K562 (cell line): Measurements from ENCODE around the gene PLSCR5.

Source experiments
- BCLAF1 ChIP-seq, 2 experiments: fragments of 450-650 bp in 1 of 2; IDR thresholded peaks; 2 replicates each; pipeline ENCODE4 v1.6.1; 2011 to 2017; ENCODE audit warnings: low read depth in 2 of 2, antibody characterized with exemption in 1 of 2, borderline replicate concordance in 1 of 2, low read length in 1 of 2, mild to moderate bottlenecking in 1 of 2, mixed read lengths in 1 of 2; ENCODE audit not compliant: control insufficient read depth in 1 of 2
- SRF ChIP-seq, 2 experiments: fragments of 250-450, 450-650 bp in 1 of 2; sonication (Bioruptor Pico) in 1 of 2; sonication (generic) in 1 of 2; formaldehyde crosslinking; IDR thresholded peaks; 2 replicates each; pipeline versions ENCODE4 v1.5.0 to v1.5.1; 2020 to 2022; ENCODE audit warnings: mild to moderate bottlenecking in 1 of 2, missing genetic modification reagents in 1 of 2
- TEAD1 ChIP-seq, 2 experiments: fragments of 450-650 bp in 1 of 2; sonication (generic) in 1 of 2; formaldehyde crosslinking; IDR thresholded peaks; 2 replicates each; pipeline versions ENCODE4 v1.4.0 to v1.8.0; 2020 to 2022; ENCODE audit warnings: mild to moderate bottlenecking in 2 of 2, missing genetic modification reagents in 1 of 2

GRCh38 chr3:146589899-146590508 is 15.1 kb downstream of the PLSCR5 start:
- no peak for TF ChIP-seq BCLAF1 (IDR thresholded peaks at IDR 0.05; ENCODE audit: borderline replicate concordance in 1 of 2, control insufficient read depth in 1 of 2, low read depth in 2 of 2, low read length in 1 of 2)
- no peak for TF ChIP-seq SRF (CRISPR knock-in tag; IDR thresholded peaks at IDR 0.05)
- TF ChIP-seq TEAD1 (CRISPR knock-in tag; IDR thresholded peaks at IDR 0.05): no peak
